Measurements from ENCODE around the gene CCNT2.

The CCNT2 gene

GRCh38 chr2:134934150-134934549 lies 15.5 kb downstream of the CCNT2 start:
- DNase-seq (ENCODE audit: low read depth): no peak
- no peak overlapping the region for H3K4me3 ChIP-seq (ENCODE audit: low read length)
- no peak for TF ChIP-seq CTCF (conservative IDR thresholded peaks at IDR 0.05; ENCODE audit: low read length)

GRCh38 chr2:134934641-134935040 lies 16.0 kb downstream of the CCNT2 start:
- no peak for TF ChIP-seq CTCF (conservative IDR thresholded peaks at IDR 0.05; ENCODE audit: low read length)
- H3K4me3 ChIP-seq (ENCODE audit: low read length): no peak overlapping the region
- no peak for DNase-seq (ENCODE audit: low read depth)

- no peak for TF ChIP-seq CTCF (conservative IDR thresholded peaks at IDR 0.05; ENCODE audit: low read length)
Observed at GRCh38 chr2:134936691-134937090, 18.1 kb downstream of the CCNT2 start.

GRCh38 chr2:134943540-134943939 lies 24.9 kb downstream of the CCNT2 start:
- DNase-seq (ENCODE audit: low read depth): no peak
- H3K4me3 ChIP-seq (ENCODE audit: low read length): no peak overlapping the region
- no peak for TF ChIP-seq CTCF (conservative IDR thresholded peaks at IDR 0.05; ENCODE audit: low read length)

More at GRCh38 chr2:134936691-134937090, 18.1 kb downstream of the CCNT2 start:
- no peak overlapping the region for H3K4me3 ChIP-seq (ENCODE audit: low read length)
- DNase-seq (ENCODE audit: low read depth): no peak

- DNase-seq (ENCODE audit: low read depth): no peak
- H3K4me3 ChIP-seq (ENCODE audit: low read length): no peak overlapping the region
- no peak for TF ChIP-seq CTCF (conservative IDR thresholded peaks at IDR 0.05; ENCODE audit: low read length)
Observed at GRCh38 chr2:134944975-134945374, 26.4 kb downstream of the CCNT2 start.

GRCh38 chr2:134946073-134946472 lies 27.5 kb downstream of the CCNT2 start:
- TF ChIP-seq CTCF (conservative IDR thresholded peaks at IDR 0.05; ENCODE audit: low read length): no peak
- no peak for DNase-seq (ENCODE audit: low read depth)
- no peak overlapping the region for H3K4me3 ChIP-seq (ENCODE audit: low read length)

- DNase-seq (ENCODE audit: low read depth): no peak
- TF ChIP-seq CTCF (conservative IDR thresholded peaks at IDR 0.05; ENCODE audit: low read length): no peak
- H3K4me3 ChIP-seq (ENCODE audit: low read length): no peak overlapping the region
Observed at GRCh38 chr2:134949981-134950708, 31.5 kb downstream of the CCNT2 start.
